GM21447 (cell line): ENCODE data around the gene SLC16A5.
"Not testable (repeated sequence)": the region's sequence is repeated elsewhere in the genome, so short reads cannot be mapped to it uniquely, and the experiment has no call there.

Experiments used
- ATAC-seq: cut with Tn5 transposase; IDR thresholded peaks from one replicate; pipeline ENCODE4 v1.9.1; 2021; ENCODE audit not compliant: unreplicated experiment

Gene SLC16A5

DNA sequence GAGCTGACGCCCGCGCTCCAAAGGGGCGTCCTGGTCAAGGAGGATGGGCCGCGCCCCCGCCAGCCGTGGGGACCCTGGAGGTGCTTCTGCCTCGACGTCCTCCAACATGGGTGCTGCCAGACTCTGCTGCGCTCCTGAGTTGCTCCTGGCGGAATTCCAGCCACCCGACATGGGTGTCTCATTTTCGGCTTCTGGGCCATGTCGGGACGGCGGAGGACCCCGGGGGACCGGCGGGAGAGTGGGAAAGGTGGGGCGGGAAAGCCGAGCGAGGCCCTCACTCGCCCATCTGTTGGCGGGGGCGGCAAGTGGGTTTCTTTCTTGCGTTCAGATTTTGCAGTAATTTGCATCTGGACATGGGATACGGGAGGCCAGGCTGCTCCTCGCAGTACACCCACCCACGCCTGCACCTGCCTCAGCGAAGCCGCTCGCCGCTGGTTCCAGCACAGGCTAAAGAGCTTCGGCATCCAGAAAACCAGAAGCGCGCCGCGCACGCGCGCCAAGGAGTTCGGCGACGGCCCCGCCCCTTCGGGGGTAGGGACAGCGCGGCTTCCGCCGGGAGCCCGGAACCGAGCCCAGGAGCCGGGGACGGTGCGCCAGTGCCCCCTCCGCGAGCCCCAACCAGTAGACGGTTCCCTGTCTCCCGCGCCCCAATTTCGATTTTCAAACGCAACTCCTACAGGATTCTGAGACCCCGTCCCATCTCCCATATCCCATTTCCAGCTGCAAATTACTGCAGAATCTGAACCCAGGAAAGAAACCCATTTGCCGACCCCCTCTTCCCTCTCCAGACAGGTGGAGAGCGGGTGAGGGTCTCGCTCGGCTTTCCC is 21.9 kb downstream of the SLC16A5 start, which contains the start of gene ARMC7:
Gene ARMC7, plus strand, starts transcription at position 563 of the 827 bp plus-strand sequence. CDS start 320 bp downstream, outside the sequence.
- peak; percentile 63 for ATAC-seq

DNA sequence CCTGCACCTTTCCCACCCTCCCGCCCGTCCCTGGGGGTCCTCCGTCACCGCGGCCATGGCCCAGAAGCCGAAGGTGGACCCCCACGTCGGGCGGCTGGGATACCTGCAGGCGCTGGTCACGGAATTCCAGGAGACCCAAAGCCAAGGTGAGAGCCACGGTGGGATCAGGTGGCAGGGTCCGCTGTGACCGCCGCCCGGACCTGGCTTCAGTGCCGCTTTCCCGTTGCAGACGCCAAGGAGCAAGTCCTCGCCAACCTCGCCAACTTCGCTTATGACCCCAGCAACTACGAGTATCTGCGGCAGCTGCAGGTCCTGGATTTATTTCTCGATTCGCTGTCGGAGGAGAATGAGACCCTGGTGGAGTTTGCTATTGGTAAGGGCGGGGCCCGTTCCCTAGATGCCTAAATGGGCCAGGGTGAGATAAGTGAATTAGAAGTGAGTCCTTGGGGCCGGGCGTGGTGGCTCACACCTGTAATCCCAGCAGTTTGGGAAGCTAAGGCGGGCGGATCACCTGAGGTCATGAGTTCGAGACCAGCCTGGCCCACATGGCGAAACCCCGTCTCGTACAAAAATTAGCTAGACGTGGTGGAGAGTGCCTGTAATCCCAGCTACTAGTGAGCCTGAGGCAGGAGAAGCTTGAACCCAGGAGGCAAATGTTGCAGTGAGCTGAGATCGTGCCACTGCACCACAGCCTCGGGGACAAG is 22.6 kb downstream of the SLC16A5 start:
- ATAC-seq: no peak

DNA sequence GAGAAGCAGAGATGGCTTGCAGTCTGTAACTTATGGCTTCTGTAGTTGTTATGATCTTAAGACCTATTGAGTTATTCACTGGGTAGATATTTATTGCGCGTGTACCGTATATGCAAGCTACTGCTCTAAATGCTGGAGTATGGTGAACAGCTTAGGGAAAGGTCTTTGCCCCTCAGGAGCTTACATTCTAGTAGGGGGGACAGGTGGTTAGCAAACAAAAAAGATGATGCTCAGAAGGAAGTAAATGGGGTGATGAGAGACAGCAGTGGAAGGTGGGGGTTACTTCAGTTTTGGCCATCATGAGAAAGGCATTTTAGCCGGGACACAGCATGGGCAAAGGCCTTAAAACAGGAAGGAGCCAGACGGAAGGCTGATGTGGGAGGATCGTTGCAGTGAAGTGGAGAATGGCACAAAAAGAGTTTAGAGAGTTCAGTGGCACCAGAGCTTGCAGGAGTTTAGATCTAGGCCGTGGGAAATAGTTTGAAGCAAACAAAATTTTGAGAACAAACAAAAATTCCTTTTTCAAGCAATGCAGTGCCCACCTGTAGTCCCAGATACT is 24.1 kb downstream of the SLC16A5 start:
- ATAC-seq: no peak

DNA sequence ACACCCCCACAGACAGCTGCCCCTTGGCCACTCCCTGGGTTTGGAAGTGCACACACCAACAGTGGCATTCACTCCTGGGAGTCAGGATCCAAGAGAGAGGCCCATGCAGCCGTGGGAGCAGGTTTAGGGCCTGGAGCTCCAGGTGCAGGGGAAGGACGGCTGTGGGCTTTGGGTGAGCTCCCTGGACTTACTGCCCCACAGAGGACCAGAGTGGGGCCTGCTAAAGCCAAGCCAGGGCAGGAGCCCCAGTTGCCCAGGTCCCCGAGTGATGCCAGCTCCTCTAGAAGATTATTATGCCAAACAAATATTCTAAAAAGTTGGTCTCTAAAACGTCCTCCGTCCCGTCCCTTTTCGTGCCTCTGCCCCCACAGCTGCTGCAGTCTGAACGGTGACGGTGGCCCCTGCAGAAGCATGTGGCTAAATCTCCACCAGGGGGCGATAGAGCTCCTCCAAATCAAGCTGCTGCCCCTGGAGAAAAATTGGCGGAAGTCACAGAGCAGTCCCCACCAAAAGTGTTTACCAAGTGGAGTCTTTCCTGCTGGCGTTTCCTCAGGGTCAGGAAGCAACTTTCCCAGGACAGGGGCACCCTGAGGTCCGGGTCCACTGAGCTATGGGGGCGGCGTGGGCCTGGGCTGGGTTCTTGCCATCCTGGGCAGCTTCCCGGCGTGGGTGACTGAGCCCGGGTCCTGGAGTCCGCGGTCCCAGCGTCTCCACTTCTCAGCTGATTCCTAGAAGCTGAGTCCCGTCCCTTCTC is 26.2 kb downstream of the SLC16A5 start:
- ATAC-seq: peak; percentile 45

DNA sequence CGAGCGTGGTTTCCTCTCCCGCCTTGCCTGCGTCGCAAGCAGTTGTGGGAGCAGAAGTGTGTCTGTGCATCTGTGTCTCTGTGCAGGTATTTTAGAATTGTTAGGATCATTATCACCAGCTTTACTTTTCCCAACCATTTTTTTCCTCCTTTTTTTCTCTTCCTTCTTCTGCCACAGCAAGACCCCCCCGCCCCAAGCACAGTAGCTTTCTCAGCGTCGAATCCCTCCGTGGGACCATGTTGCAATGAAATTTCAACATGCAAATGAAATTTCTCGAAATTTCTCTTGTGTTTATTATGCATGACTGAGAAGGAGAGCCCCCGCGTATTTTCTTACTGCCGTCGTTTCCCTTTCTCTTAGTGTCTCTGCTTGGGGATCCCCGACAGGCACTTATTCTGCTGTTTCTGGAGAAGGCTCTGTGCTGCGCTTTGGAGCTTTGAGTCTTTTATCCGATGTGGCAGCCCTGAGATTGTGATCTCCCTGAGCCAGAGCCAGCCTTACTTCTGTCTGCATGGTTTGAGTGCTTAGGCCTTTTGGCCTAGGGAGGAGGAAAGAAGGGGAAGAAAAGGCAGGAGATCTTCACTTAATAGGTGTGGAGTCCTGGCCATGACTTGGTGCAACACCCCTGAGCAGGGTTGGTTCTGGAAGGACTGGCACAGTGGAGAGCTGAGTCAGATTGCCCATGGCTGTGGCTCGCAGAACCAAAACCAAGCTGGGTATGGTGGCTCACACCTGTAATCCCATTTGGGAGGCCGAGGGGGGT is 27.0 kb downstream of the SLC16A5 start:
- no peak for ATAC-seq

DNA sequence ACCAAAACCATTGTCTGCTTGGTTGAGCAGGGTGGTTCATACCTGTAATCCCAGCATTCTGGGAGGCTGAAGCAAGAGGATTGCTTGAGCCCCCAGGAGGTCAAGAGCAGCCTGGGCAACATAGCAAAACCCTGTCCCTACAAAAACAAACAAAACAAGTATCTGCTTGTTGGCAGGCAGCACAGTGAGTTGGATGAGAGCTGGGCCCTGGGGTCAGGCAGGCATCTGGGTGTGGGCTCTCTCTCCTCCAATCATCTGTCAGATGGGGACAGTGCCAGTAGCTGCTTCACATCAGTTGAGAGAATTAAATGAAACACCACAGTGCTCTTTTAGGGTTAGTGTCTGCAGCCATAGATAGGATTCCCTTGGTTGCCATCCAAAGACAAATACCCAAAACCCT is 27.8 kb downstream of the SLC16A5 start:
- no peak for ATAC-seq

DNA sequence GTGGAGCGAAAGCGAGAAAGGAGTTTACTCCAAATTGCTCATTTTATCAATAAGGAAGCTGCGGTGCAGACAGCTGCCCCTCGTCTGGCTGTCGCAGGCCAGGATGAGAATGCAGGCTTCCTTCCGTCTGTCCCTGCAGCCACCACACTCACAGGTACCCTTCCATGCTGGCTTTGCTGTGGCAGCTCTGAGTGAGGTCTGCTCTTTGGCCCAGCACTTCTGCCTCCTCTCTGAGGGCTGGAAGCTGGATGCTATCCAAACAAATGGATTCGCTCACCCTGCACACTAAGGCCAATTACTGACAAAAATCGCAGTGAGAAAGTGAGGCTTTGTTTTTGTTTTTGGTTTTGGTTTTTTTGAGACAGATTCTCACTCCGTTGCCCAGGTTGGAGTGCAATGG is 29.0 kb downstream of the SLC16A5 start:
- ATAC-seq: no peak

DNA sequence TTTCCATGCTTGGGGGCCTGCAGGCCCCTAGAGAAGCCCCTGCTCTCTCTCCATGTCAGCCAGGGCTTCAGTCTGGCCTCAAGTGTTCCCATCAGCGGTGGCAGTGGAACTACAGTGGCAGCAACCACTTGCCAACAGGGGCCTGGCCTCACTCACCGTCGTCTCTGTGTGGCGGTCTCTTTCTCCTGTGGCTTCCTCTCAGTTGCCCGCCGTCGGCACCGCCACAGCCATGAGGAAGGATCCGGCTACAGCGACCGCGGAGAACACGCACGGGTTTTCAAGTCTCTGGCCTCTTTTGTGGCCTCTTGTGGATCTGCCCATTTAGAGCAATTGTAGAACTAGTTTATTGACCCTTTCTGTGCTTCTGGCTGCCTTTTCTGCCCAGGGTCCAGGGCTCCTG is 30.6 kb downstream of the SLC16A5 start:
- no peak for ATAC-seq

DNA sequence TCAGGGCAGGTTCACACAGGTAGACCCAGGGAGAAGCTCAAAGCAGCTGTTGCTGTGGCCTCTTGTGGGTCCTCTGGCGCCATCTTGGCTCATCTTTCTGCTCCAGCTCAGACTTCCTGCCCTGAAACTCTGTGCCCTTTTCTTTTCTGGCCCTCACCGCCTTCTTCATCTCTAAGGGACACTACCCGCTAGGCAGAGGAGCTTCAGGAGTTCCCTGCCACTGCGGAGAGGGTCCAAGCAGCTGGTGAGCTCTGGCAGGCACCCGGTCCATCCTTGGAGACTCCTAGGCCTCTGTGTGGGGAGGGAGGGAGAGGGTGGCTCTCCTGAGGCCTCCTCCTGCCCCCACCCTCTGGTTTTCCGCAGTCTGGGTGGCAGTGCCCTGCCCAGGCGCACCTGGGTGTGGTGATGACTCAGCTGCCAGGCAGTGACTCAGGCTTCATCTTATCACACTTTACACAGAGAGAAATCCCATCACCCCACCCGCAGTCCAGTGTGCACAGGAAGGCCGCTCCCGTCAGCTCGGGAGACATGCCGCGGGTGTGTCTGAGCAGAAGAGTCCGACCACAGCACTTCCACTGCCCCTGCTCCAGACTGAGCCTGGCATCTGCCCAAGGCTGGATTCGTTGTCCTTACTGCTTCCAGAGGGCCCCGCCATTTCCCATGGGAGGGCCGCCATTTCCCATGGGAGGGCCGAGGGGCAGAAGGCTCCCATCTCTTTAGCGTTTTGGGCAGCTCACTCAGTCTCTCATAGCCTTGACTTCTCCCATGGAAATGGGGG is 36.5 kb downstream of the SLC16A5 start:
- no peak for ATAC-seq

DNA sequence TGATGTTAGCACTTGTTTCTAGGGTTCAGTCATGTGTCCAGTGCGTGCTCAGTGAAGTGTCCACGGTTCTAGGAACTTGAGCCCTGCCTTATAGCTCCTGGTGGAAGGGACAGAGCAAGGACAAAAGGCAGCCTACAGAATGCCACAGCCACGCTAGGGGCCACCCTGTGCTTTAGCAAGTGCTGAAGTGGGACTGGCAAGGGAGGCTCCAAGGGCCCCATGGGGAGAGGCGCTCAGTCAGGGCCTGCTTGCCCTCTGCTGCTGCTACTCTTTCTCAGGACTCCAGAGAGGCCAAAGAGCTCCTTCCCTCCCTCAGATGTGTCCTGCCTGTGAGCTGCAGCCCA is 37.0 kb downstream of the SLC16A5 start:
- ATAC-seq: no peak

DNA sequence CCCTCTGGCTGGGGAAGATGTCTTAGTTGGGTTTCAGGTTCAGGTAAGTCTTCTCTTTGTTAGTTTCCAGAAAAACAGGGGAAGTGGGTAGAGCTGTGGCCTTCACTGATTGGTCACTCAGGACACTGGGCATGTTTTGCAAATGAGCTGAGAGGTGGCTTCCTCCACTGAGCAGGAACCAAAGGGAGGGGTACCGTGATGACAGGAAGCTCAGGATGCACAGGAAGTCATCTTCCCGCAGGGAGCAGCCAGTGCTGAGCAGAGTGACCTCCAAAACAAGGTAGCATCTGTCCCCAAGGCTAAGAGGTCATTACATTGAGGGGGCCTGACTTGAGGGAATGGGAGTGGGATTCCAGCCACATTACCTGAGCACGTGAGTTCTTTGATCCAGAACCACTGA is 38.2 kb downstream of the SLC16A5 start:
- no peak for ATAC-seq

DNA sequence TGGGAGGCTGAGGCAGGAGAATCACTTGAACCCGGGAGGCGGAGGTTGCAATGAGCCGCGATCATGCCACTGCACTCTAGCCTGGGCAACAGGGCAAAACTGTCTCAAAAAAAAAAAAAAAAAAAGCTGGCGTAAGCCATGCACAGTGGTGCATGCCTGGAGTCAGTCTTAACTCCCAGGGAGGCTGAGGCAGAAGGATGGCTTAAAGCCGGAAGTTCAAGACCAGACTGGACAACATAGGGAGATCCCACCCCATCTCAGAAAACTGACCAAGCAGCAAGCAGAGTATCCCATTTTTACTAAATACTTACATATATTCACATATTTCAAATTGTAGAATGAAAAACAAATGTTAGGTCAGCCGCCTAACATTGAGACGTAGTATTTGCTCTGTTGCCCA is 39.2 kb downstream of the SLC16A5 start:
- no peak for ATAC-seq

DNA sequence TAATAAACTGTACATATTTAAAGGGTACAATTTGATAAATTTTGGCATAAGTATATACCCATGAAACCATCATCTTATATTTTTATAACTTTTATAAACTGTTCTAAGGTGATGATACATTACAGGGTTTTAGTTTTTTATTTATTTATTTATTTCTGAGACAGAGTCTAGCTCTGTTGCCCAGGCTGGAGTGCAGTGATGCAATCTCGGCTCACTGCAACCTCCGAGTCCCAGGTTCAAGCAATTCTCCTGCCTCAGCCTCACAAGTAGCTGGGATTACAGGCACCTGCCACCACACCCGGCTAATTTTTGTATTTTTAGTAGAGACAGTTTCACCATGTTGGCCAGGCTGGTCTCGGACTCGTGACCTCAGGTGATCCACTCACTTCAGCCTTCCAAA is 40.2 kb downstream of the SLC16A5 start:
- ATAC-seq: not testable (repeated sequence)

DNA sequence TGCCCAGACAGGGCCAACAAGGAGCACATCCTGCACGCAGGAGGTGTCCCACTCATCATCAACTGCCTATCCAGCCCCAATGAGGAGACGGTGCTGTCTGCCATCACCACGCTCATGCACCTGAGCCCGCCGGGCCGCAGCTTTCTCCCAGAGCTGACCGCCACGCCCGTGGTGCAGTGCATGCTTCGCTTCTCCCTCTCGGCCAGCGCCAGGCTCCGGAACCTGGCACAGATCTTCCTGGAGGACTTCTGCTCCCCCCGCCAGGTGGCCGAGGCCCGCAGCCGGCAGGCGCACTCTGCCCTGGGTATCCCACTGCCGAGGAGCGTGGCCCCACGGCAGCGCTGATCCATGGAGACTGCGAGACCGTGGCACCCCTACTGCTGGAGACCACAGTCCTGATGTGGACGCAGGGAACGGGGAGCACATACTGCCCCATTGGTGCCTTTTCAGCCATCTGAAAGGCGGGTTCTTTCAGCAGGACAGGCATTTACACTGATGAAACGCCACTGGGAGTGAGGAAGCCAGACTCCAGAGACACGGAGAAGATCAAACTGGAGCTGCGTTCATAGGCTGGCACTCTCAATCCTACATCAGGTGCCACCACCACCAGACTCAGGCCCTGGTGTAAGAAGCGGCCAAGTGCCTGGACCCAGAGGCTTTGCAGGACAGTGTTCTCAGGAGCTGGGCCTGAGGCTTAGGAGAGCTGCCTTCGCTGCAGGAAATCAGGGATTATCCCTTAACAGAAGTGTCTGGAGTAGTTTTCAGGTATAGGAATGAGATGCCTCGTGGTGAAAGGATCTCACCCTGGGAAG is 41.1 kb downstream of the SLC16A5 start:
- no peak for ATAC-seq

DNA sequence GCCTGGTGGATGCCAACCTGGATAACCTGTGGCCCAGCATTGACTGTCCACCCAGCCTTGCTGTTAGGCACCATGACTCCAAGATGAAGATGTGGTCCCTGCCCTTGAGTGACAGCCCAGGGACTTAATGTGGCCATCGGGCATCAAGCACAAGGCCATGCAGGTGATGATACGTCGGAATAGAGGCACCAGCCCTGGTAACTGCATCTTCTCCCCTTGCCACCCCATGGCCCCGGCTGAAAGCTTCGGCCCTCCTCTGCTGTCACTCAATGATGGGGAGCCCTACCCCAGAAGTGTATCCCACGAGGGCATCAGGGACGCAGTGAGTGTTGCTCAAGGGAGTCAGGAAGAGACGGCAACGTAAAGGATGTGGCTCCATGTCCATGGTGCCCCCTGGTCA is 41.8 kb downstream of the SLC16A5 start:
- no peak for ATAC-seq

DNA sequence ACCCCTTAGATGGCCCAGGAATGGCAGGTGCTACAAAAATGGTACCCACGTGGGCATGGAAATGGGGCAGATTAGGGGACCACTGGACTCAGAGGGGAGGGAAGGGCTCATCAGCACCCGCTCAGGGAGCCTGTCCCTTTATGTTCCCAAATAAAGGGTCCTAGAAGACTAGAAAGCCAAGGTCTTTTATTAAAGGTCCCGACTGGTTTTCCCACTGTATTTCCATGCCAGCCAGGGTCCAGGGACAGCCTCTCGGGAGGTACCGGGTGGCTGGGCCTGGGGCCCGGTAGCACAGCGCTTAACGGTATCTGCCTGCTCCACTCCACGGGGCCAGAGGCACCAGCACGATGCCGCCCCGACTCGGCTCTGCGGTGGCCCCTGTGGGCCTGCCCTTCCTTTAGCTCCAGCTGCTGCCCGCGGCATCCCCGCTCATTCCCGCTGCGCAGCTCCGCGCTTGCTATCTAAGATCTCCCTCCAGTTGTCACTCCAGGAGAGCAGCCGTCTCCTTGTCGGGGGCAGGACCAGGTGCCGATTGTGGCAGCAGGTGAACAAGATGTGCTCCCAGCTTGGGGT is 42.4 kb downstream of the SLC16A5 start:
- ATAC-seq: no peak

DNA sequence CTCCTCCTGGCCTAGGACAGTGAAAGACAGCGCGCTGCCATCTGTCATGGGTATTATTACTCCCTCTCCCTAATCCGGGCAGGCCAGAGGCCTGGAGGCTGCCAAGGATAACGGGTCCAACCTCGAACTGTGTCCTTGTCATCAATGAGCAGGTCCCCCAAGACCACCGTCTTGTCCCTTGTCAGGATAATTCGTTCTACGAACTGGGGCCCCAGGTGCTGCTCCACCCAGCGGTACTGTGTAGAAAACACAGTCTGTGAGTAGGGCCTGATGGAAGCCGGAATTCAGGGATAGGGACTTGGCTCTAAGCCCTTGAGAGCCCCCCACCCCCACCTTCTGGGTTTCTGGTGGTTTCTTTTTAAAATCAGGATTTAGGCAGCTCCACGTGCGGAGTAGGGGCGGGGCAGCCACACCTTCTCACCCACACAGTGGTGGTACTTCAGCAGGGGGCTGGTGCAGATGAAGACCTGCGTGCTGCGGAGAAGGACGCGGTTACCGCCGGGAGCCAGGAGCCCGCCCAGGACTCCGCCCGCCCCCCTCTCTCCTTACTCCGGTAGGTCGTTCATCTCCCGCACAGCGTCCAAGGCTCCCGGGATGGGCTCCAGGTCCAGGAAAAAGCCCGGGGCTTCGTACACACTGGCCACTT is 43.0 kb downstream of the SLC16A5 start:
- no peak for ATAC-seq

DNA sequence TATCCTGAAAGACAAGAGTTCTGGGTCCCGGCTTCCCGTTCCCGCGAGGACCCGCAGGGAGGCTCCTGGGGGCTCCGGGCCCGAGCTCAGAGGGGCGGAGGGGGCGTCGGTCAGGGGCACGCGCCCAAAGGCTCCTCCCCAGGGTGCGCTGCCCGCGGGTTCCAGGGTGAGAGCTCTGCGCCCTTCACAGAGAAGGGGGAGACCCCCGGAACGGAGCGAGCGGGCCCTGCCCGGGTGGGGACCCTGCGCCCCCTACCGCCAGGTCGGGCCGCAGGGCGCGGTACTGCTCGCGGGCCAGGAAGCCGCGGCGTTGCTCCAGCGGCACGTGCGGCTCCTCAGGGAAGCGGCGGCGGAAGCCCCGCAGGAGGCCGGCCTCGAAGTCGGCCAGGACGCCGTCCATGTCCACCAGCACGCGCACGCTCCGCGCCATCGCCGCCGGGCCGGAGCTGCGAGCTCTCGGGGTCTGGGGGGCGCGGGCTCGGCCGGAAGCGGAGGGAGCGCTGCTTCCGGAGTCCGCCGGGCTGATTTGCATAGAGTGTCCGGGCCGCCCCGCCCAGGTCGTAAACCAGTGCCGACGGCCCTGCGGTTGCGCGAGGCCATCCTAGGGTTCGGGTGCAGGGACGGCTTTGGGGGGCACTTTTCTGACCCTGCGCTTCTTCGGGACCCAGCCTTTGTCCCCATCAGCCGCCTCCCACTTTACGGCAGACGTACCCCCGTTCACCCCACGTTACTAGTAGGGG is 43.7 kb downstream of the SLC16A5 start, which contains the start of gene NT5C:
Gene NT5C, minus strand, starts transcription at position 465 of the 740 bp plus-strand sequence. Its CDS starts 35 bp downstream, at position 430.
- ATAC-seq: peak; percentile 82
